ENCODE results near the gene KRT73. TPM values are rescaled to one million over a fixed set of nuclear protein-coding genes. Genes with fewer than 3 reads are reported as not detected.

The KRT73 gene
- total and polyA plus RNA-seq, 8 donors = not detected

- peaks cover 0 to 32% (median 4%) of the 10 kb centered on the region in 3 donors for H3K27me3 ChIP-seq
- TF ChIP-seq POLR2A (IDR thresholded peaks at IDR 0.05) (no peak), EP300 (IDR thresholded peaks at IDR 0.05) (no peak)
- no peaks in the 10 kb centered on the region for H3K4me1 ChIP-seq
- no peaks in the 10 kb centered on the region for H3K9me3 ChIP-seq
- 69 to 87% (median 80%) methylated on average over 3 of the region's 3 CpGs for WGBS, 5 donors
- H3K27ac ChIP-seq = no peak within 1 kb of the TSS
- no peaks in the 10 kb centered on the region for H3K36me3 ChIP-seq
- no peak for DNase-seq
- H3K4me3 ChIP-seq = no peak within 1 kb of the TSS
- intact Hi-C loops (cut with DNase I; ENCODE audit: low total_unique reads) = no loop called here
Observed at GRCh38 chr12:52573743-52574142, 44.6 kb downstream of the KRT73 start, which contains the start of gene KRT74. TSS of gene KRT74 (minus strand) at chr12:52573843. CDS start at chr12:52573777, 66 bp downstream.

- H3K27me3 ChIP-seq = peaks cover 0 to 32% (median 4%) of the 10 kb centered on the region in 3 donors
- no peak overlapping the region for H3K27ac ChIP-seq
- TF ChIP-seq POLR2A (IDR thresholded peaks at IDR 0.05) = no peak
- TF ChIP-seq CTCF (IDR thresholded peaks at IDR 0.05) = no peak
- no peak for TF ChIP-seq POLR2AphosphoS5 (IDR thresholded peaks at IDR 0.05)
- no peak for TF ChIP-seq EP300 (IDR thresholded peaks at IDR 0.05)
- intact Hi-C loops (cut with DNase I; ENCODE audit: low total_unique reads) = no loop called here
- H3K4me1 ChIP-seq = no peaks in the 10 kb centered on the region
- no peaks in the 10 kb centered on the region for H3K36me3 ChIP-seq
- no peak overlapping the region for H3K4me3 ChIP-seq
- 87 to 95% (median 93%) methylated on average over 10 to 15 of the region's 15 CpGs for WGBS, 5 donors
- no peaks in the 10 kb centered on the region for H3K9me3 ChIP-seq
- DNase-seq = no peak
Observed at GRCh38 chr12:52573306-52573705, 45.1 kb downstream of the KRT73 start.

- peaks cover 0 to 52% (median 8%) of the 10 kb centered on the region in 3 donors for H3K27me3 ChIP-seq
- DNase-seq = no peak
- no peak overlapping the region for H3K4me3 ChIP-seq
- intact Hi-C loops (cut with DNase I; ENCODE audit: low total_unique reads) = no loop called here
- H3K36me3 ChIP-seq = no peaks in the 10 kb centered on the region
- TF ChIP-seq POLR2AphosphoS5 (IDR thresholded peaks at IDR 0.05) (no peak), POLR2A (IDR thresholded peaks at IDR 0.05) (no peak), CTCF (IDR thresholded peaks at IDR 0.05) (no peak), EP300 (IDR thresholded peaks at IDR 0.05) (no peak)
- 92 to 96% (median 94%) methylated on average over 8 to 10 of the region's 10 CpGs for WGBS, 5 donors
- H3K9me3 ChIP-seq = no peaks in the 10 kb centered on the region
- no peak overlapping the region for H3K27ac ChIP-seq
- H3K4me1 ChIP-seq = no peaks in the 10 kb centered on the region
Observed at GRCh38 chr12:52570511-52570910, 47.8 kb downstream of the KRT73 start.

GRCh38 chr12:52568111-52568510 lies 50.2 kb downstream of the KRT73 start:
- peaks cover 0 to 58% (median 8%) of the 10 kb centered on the region in 3 donors for H3K27me3 ChIP-seq
- no peaks in the 10 kb centered on the region for H3K9me3 ChIP-seq
- 81 to 93% (median 88%) methylated on average over 12 of the region's 12 CpGs for WGBS, 5 donors
- no peaks in the 10 kb centered on the region for H3K4me1 ChIP-seq
- no peak overlapping the region for H3K4me3 ChIP-seq
- TF ChIP-seq EP300 (IDR thresholded peaks at IDR 0.05) (no peak), POLR2AphosphoS5 (IDR thresholded peaks at IDR 0.05) (no peak), POLR2A (IDR thresholded peaks at IDR 0.05) (no peak), CTCF (IDR thresholded peaks at IDR 0.05) (no peak)
- no peak overlapping the region for H3K27ac ChIP-seq
- no peaks in the 10 kb centered on the region for H3K36me3 ChIP-seq
- DNase-seq = no peak
- intact Hi-C loops (cut with DNase I; ENCODE audit: low total_unique reads) = no loop called here

GRCh38 chr12:52566847-52567291 lies 51.5 kb downstream of the KRT73 start:
- H3K9me3 ChIP-seq = no peaks in the 10 kb centered on the region
- no peak overlapping the region for H3K27ac ChIP-seq
- TF ChIP-seq POLR2AphosphoS5 (IDR thresholded peaks at IDR 0.05) (no peak), CTCF (IDR thresholded peaks at IDR 0.05) (no peak), POLR2A (IDR thresholded peaks at IDR 0.05) (no peak), EP300 (IDR thresholded peaks at IDR 0.05) (no peak)
- DNase-seq = peak in 1 of 2 donors; percentile 25
- H3K36me3 ChIP-seq = no peaks in the 10 kb centered on the region
- H3K4me1 ChIP-seq = no peaks in the 10 kb centered on the region
- intact Hi-C loops (cut with DNase I; ENCODE audit: low total_unique reads) = no loop called here
- H3K4me3 ChIP-seq = no peak overlapping the region
- WGBS, 5 donors = 51 to 65% (median 62%) methylated on average over 4 to 8 of the region's 8 CpGs
- peaks cover 0 to 47% (median 8%) of the 10 kb centered on the region in 3 donors for H3K27me3 ChIP-seq
